Stimulated activated CD8-positive, alpha-beta memory T cell treated with anti-CD3 and anti-CD28 coated beads, Interleukin-15, amount 100 ng/mL, for 1 hour (primary cell): ENCODE data around the gene TSC22D1.

Experiments used
- DNase-seq: peaks from one replicate; pipeline ENCODE4 v3.0.0-alpha.2; 2020; ENCODE audit warnings: low read depth

The TSC22D1 gene

GRCh38 chr13:44451651-44452050 lies 124.5 kb downstream of the TSC22D1 start:
- DNase-seq = no peak

- no peak for DNase-seq
These were observed 125.0 kb downstream of the TSC22D1 start for GRCh38 chr13:44451126-44451525.

DNA sequence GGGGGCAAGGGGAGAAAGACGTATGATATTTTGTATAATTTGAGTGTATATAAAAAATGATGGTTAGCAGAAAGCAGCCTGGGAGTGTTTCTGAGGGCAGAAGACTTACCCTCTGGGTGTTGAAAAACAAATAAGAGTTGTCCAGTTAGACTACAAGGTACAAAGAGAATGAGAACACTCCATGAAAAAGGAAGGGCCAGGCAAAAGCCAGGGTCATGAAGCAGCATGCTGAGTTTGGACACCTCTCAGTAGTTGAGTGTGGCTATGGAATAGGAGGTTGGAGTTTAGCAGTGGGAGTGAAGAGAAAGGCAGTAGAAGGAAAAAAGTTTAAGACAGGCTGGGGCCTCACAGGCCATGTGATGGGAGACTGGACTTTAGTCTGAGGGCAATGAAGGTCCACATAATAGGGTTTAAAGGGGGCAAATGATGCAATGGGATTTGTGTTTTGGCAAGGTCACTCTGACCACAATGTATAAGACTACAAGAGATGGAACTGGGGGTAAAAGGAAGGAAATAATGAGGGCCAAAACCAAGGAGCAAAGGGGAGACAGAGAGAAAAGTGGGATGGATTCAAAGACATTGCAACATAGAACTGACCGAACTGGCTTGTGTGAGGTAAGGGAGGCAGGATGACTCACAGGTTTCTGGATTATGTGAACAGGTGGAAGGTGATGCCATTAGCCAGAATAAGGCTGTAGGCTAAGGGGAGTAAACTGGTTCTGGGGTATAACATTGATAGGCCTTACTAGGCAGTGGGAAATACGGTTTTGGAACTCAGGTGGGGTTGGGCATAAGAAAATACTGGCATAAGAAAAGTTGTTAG lies 125.9 kb downstream of the TSC22D1 start:
- no peak for DNase-seq

- DNase-seq = no peak
These were observed 127.3 kb downstream of the TSC22D1 start for GRCh38 chr13:44448875-44449274.

- DNase-seq = no peak
These were observed 127.8 kb downstream of the TSC22D1 start for GRCh38 chr13:44448373-44448772.

- no peak for DNase-seq
These were observed 128.3 kb downstream of the TSC22D1 start for GRCh38 chr13:44447783-44448321.

GRCh38 chr13:44440046-44440608 lies 136.0 kb downstream of the TSC22D1 start:
- DNase-seq = no peak

DNA sequence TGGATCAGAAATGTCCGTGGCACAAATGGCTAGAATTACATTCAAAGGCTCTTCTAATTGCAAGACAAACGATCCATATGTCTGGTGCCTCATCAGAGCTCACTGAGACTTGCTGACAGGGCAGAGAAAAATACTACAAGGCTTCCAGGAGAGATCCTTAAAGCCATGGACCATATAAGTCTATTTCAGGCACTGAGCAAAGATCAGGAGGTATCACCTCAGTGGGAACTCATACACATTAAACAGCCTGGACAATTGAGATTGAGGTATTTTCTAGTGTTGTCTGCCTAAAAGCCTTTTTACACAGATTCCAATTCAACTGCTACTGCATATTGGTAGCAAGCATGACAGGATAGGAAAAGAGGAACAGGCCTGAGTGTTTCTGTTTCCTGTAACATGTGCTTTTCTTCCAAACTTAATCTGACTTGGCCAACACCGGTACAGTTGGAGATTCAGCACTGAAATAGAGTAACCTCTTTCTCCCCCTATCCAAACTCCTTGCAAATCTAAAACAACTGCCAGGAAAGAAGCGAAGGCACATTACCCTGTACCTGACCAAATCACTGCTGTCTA lies 136.6 kb downstream of the TSC22D1 start:
- DNase-seq = no peak

DNA sequence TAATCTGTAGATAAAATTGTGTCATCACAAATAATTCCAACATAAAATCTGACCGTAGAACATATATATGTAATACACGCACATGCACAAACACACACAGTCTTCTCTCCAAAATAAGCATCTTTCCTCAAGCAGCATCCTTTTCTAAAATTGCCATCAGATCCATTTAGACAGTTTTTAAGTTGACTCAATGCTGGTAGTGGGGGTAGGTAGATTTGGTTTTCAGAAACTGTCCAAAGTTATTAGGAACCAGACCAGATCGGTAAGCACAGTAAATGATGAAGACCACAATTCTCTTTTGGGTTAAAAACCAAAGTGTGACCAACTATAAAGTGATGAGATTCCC lies 137.9 kb downstream of the TSC22D1 start:
- no peak for DNase-seq

- DNase-seq = no peak
These were observed 138.5 kb downstream of the TSC22D1 start for GRCh38 chr13:44437356-44438233.

- peak; percentile 3 for DNase-seq
These were observed 139.4 kb downstream of the TSC22D1 start for GRCh38 chr13:44436589-44437337.

DNA sequence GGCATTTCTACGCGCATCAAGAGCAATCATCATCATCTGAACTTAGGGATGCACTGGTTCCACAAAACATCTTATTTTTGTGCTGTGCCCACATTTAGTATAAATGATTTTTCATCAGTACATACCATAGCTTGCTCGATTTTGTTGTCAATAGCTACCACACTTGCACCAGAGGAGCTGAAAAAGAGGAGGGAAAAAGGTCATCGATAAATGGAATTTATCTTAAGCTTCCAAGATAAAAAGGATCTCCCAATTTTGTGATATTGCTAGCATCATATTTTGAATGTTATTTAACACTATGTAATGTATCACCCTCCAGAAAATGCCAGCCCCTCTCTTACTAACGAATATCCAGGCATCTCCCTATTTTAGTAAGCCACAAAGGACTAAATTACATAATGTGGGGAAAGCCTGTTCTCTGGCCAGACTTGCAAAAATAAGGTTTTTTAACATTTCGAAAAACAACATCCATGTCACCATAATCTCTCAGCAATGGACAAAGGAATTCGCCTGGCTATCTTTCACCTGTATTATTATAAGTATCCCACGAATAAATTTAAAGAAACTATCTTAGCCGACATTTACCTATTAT lies 140.1 kb downstream of the TSC22D1 start:
- DNase-seq = no peak

- DNase-seq = peak; percentile 80
These were observed 140.8 kb downstream of the TSC22D1 start for GRCh38 chr13:44435142-44435918.

DNA sequence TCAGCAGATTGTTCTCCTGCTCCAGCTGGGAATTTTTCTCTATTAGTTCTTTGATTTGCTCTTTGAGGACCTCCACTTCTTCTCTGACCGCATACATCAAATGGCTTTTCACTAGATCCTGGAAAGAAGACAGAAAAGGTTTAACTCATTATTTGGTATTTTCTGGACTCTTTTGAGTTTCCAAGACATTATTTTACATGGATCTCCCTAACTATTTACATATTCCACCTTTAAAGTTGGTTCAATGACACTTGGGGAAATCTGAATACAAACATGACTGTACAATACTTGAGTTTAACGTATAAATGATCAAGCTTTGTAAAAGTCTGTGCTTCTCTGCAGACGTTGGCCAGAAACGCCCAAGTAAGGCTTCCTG lies 141.4 kb downstream of the TSC22D1 start:
- DNase-seq = no peak

DNA sequence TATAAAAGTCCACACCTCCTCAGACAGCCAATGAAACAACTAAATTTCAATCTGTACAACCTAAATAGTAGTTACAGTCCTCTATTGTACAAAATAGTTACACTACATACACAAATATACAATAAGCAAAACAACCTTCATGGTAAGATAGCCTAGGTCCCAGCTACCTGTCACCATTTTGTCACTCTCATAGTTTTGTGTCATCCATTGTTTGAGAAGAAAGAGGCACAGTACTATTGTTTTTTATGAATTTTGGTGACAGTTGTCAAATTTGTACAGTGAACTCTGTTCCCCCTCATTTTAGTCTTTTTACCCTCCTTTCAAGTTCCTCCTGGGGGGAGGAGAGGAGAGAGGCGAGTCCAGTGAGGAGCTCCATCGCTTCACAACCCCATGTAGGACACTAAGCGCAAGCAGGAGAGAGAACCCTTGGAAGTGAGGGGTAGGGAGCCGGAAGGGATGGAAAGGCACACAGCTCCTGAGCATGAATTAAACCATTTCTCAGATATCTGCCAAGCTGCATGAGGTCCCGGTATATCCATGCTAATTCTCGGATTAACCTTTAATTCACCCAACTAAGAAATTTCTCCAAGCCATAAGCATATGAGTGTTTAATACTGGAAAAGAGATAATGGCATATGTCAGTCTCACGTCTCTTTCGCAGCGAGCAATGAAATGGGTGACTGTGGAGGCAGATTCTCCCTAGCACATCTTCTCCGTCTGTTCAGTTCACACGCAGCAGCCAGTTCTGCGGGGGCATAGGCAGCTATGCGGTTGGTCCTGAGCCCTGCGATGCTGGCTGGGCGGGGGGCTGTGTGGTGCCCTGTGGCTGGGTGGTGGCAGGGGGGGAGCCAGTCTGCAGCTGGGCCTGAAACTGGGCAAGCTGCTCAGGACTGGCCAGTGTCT lies 142.0 kb downstream of the TSC22D1 start:
- DNase-seq = no peak

DNA sequence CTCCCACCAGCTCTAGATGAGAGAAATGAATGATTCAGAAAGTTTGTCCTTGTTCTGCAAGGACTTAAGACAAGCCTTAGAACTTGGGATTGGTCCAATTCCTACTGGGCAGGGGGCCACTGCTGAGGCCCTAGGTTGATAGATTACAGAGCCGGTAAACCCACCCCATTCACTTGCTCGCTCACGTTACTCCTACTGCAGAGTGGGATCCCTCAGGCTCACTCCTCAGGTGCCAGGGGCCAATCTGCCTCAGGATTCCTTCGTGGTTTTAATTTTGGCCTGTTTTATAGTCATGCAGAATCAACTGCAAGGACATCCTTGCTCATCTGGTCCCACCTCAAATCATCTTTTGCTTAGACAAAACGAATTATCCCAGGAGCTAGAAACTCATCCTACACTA lies 143.5 kb downstream of the TSC22D1 start:
- no peak for DNase-seq

DNA sequence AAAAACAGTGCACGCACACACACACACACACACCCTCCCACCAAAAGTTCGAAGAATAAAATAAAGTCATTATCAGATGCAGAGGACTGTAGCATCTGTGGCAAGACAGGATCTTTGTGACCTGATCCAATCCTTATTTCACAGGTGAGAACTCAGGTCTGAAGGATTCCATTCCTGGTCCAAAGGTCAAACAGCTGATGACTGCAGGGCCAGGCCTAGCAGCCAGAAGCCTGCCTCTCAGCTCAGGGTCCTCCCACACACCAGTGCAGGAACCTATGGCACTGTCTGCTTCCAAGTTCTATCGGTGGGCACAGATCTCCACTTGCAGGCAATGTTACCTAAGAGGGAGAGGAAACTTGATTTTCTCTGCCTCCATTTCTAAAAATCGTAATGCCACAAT lies 145.0 kb downstream of the TSC22D1 start:
- no peak for DNase-seq

- no peak for DNase-seq
These were observed 146.8 kb downstream of the TSC22D1 start for GRCh38 chr13:44429311-44429710.

GRCh38 chr13:44426461-44426860 lies 149.7 kb downstream of the TSC22D1 start:
- no peak for DNase-seq

DNA sequence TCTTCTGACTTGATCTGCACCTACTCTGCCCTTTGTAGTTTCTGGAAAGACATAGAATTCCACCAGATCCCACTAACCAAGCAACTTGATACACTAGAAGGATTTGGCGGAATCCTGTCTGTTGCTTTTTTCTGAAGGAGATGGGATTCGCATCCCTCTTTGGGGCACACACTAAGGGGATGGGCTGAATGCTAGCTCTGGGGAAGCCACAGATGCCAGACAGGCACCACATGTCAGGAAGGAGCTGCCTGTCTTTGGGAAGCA lies 150.4 kb downstream of the TSC22D1 start:
- no peak for DNase-seq
